ENCODE data around the gene NEDD4. TPM values are rescaled to one million over a fixed set of nuclear protein-coding genes. Genes with fewer than 3 reads are reported as not detected.
A peak's percentile ranks its signal among the peaks of the same experiment; 100 is the strongest.

NEDD4 gene
- total RNA-seq (2022) (48.0 and 56.8 TPM in 2 replicates), Bru-seq, nascent RNA (percentile 91 among the genes with signal in this experiment), BruChase-seq, experiment 1, labeled RNA remaining after a 6-hour chase (percentile 87 among the genes with signal in this experiment), BruChase-seq, experiment 2, labeled RNA remaining after a 2-hour chase (percentile 89 among the genes with signal in this experiment)
- long read RNA-seq, full-length matches to known transcripts: 18 of 40 reads
- long read RNA-seq, partial matches to known transcripts: 11 of 40 reads
- long read RNA-seq, other reads (novel, unspliced or antisense): 11 of 40 reads

DNA sequence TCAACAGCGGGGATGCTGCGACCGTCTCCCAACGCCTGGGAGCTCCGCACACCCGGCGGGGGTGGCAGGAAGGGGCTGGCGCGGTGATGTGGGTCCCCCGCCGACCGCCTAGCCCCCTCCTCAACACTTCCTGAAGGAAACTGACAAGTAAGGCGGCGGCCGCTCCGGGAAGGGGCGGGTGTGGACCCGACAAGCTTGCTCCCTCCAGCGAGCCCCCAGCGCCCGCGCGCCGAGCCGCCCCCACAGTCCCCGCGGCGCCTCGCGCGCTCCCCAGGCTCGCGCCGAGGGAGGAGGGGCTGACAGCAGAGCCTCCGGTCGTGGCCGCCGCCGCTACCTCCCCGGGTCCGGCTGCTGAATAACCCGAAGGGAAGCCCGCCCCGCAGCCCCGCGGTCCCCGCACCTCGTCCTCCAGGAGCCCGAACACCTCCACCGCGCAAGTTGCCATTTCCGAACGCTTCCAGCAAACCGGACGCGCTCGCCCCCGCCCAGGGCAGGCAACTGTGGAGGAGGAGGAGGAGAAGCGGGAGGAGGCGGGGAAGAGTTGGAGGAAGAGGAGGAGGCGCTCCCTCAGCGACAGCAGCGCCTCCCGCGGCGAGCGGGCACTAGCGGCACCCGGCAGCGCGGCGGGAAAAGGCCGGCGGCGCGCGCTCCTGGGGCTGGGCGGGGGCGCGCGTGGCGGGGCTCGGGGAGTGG, at the start of gene NEDD4:
NEDD4 (minus strand) TSS at position 502 of the 693 bp plus-strand sequence; CDS start at position 445, 57 bp downstream.
- peak; percentile 59 for TF ChIP-seq CTCF (IDR thresholded peaks at IDR 0.05; ENCODE audit: unreplicated experiment)
- Mint-ChIP-seq H3K27ac (ENCODE audit: unreplicated experiment) (peak within 1 kb of the TSS; percentile 86), H3K27me3 (ENCODE audit: unreplicated experiment) (no peaks in the 10 kb centered on the region), H3K4me3 (ENCODE audit: low read depth, unreplicated experiment) (peak within 1 kb of the TSS; percentile 89), H3K36me3 (ENCODE audit: insufficient read depth, unreplicated experiment) (peaks cover 67% of the 10 kb centered on the region), H3K9me3 (ENCODE audit: low read depth, unreplicated experiment) (no peaks in the 10 kb centered on the region), H3K4me1 (ENCODE audit: low read depth, unreplicated experiment) (peaks cover 42% of the 10 kb centered on the region)
- intact Hi-C loops (cut with micrococcal nuclease; ENCODE audit: unreplicated experiment): loop anchor here (5.0 kb wide), 2 partner anchors 76 to 254 kb away; no protein-coding TSS in a partner anchor
- CTCF ChIA-PET: interaction anchor here (0.7 to 1.3 kb wide), 5 partner anchors 47 to 189 kb away, joined by 3 to 5 read pairs (median 3); no protein-coding TSS in a partner anchor
- peak; percentile 93 for DNase-seq
- BruUV-seq (replicated peaks): no TSS peak

- Mint-ChIP-seq H3K27ac (ENCODE audit: unreplicated experiment) (peak overlapping the region; percentile 98), H3K36me3 (ENCODE audit: insufficient read depth, unreplicated experiment) (peaks cover 36% of the 10 kb centered on the region), H3K27me3 (ENCODE audit: unreplicated experiment) (no peaks in the 10 kb centered on the region), H3K4me1 (ENCODE audit: low read depth, unreplicated experiment) (peaks cover 73% of the 10 kb centered on the region), H3K9me3 (ENCODE audit: low read depth, unreplicated experiment) (peaks cover 12% of the 10 kb centered on the region), H3K4me3 (ENCODE audit: low read depth, unreplicated experiment) (peak overlapping the region; percentile 47)
- intact Hi-C loops (cut with micrococcal nuclease; ENCODE audit: unreplicated experiment): loop anchor here (2.0 to 5.0 kb wide), 2 partner anchors 125 to 200 kb away; partner anchors contain the start of gene RFX7
- no peak for TF ChIP-seq CTCF (IDR thresholded peaks at IDR 0.05; ENCODE audit: unreplicated experiment)
- CTCF ChIA-PET: interaction anchor here (0.6 to 1.4 kb wide), 10 partner anchors 11 to 548 kb away, joined by 3 to 5 read pairs (median 3); no protein-coding TSS in a partner anchor
- DNase-seq: peak; percentile 49
- no TSS peak for BruUV-seq (replicated peaks)
These were observed 49.1 kb upstream of the NEDD4 start for GRCh38 chr15:56042498-56042897.

DNA sequence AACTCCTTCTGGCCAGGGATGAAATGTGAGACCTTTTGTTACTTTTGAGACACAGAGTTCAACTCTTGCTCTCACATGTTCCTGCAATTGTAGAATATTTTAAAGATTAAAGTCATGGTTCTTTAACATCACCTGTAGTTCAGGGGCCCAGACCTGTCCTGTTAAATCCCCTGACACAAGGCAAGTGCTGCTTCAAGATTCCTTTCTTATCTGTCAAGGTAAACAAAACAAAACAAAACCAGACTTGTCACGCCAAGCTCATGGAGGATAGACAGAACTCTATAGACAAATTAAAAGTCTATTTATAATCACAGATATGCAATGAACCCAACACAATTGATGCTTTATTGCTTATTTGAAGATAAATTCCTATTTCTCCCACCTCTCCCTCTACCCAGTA, 48.6 kb upstream of the NEDD4 start:
- DNase-seq: peak; percentile 44
- CTCF ChIA-PET: interaction anchor here (0.6 to 1.4 kb wide), 9 partner anchors 12 to 286 kb away, joined by 3 read pairs; no protein-coding TSS in a partner anchor
- no TSS peak for BruUV-seq (replicated peaks)
- peaks cover 36% of the 10 kb centered on the region for H3K36me3 Mint-ChIP-seq (ENCODE audit: insufficient read depth, unreplicated experiment)
- no peak for TF ChIP-seq CTCF (IDR thresholded peaks at IDR 0.05; ENCODE audit: unreplicated experiment)
- intact Hi-C loops (cut with micrococcal nuclease; ENCODE audit: unreplicated experiment): loop anchor here (2.0 to 5.0 kb wide), 2 partner anchors 125 to 201 kb away; partner anchors contain the start of gene RFX7
- peaks cover 72% of the 10 kb centered on the region for H3K4me1 Mint-ChIP-seq (ENCODE audit: low read depth, unreplicated experiment)
- H3K27me3 Mint-ChIP-seq (ENCODE audit: unreplicated experiment): no peaks in the 10 kb centered on the region
- H3K27ac Mint-ChIP-seq (ENCODE audit: unreplicated experiment): peak overlapping the region; percentile 98
- peak overlapping the region; percentile 47 for H3K4me3 Mint-ChIP-seq (ENCODE audit: low read depth, unreplicated experiment)
- H3K9me3 Mint-ChIP-seq (ENCODE audit: low read depth, unreplicated experiment): peaks cover 10% of the 10 kb centered on the region
